Hepatocyte (in vitro differentiated cells): ENCODE measurements around the gene IGFL2. TPM values are rescaled to one million over a fixed set of nuclear protein-coding genes. Genes with fewer than 3 reads are reported as not detected.

Source experiments
- DNase-seq: peaks from one replicate; pipeline ENCODE4 v3.0.0-alpha.2; 2016; ENCODE audit warnings: low spot score
- H2AFZ ChIP-seq: fragments of 200-600 bp; sonication (generic); 2 replicates; pipeline ENCODE4 v1.6.0; 2016; ENCODE audit warnings: antibody characterized with exemption, mild to moderate bottlenecking
- H3K27ac ChIP-seq: fragments of 200-600 bp; sonication (generic); 2 replicates; pipeline ENCODE4 v1.5.1; 2016; ENCODE audit warnings: mild to moderate bottlenecking
- H3K27me3 ChIP-seq: fragments of 200-600 bp; sonication (generic); 2 replicates; pipeline ENCODE4 v1.6.1; 2016
- H3K36me3 ChIP-seq: fragments of 200-600 bp; sonication (generic); replicated peaks from 2 replicates; pipeline ENCODE4 v1.5.1; 2016; ENCODE audit warnings: low read depth; ENCODE audit not compliant: insufficient read depth
- H3K4me1 ChIP-seq: fragments of 200-600 bp; sonication (generic); 2 replicates; pipeline ENCODE4 v1.5.1; 2016; ENCODE audit warnings: mild to moderate bottlenecking, moderate library complexity; ENCODE audit not compliant: insufficient read depth
- H3K4me2 ChIP-seq: fragments of 200-600 bp; sonication (generic); 2 replicates; pipeline ENCODE4 v1.6.0; 2016
- H3K4me3 ChIP-seq: fragments of 200-600 bp; sonication (generic); 2 replicates; pipeline ENCODE4 v1.5.1; 2016; ENCODE audit warnings: mild to moderate bottlenecking
- H3K79me2 ChIP-seq: fragments of 200-600 bp; sonication (generic); 2 replicates; pipeline ENCODE4 v1.6.0; 2017; ENCODE audit warnings: mild to moderate bottlenecking
- H3K9me2 ChIP-seq: fragments of 200-600 bp; sonication (generic); replicated peaks from 2 replicates; pipeline ENCODE4 v1.6.0; 2017; ENCODE audit warnings: mild to moderate bottlenecking; ENCODE audit not compliant: insufficient read depth
- H3K9me3 ChIP-seq: fragments of 200-600 bp; sonication (generic); 2 replicates; pipeline ENCODE4 v1.5.1; 2016; ENCODE audit warnings: low read depth, mild to moderate bottlenecking
- H4K20me1 ChIP-seq: fragments of 200-600 bp; sonication (generic); 2 replicates; pipeline ENCODE4 v1.6.0; 2016; ENCODE audit warnings: mild to moderate bottlenecking; ENCODE audit not compliant: insufficient read depth, poor library complexity, severe bottlenecking
- CTCF ChIP-seq: fragments of 200-600 bp; sonication (generic); IDR thresholded peaks from 2 replicates; pipeline ENCODE4 v1.5.1; 2016; ENCODE audit warnings: antibody characterized with exemption, mild to moderate bottlenecking; ENCODE audit not compliant: poor library complexity
- EZH2 ChIP-seq: fragments of 200-600 bp; sonication (generic); IDR thresholded peaks from 2 replicates; pipeline ENCODE4 v1.6.1; 2016; ENCODE audit warnings: antibody characterized with exemption, mild to moderate bottlenecking, borderline replicate concordance
- EZH2phosphoT487 ChIP-seq: fragments of 200-600 bp; sonication (generic); IDR thresholded peaks from one replicate; pipeline ENCODE4 v1.6.1; 2018; ENCODE audit warnings: antibody characterized with exemption, mild to moderate bottlenecking, low read depth, moderate library complexity; ENCODE audit not compliant: unreplicated experiment, severe bottlenecking
- WGBS: methylation state at CpG from one replicate; pipeline ENCODE4 v1.1.6; 2016; ENCODE audit warnings: low lambda C conversion rate; ENCODE audit errors: missing lambda C conversion rate; 5-methylcytosine and 5-hydroxymethylcytosine counted together
- polyA plus RNA-seq: library from polyadenylated mRNA; unstranded; fragments of >200 nt; fragmentation: Nextera tagmentation; extraction: Ambion mirVana; gene quantifications from 2 replicates; pipeline ENCODE4 v1.2.1, GENCODE V29; 2016
- total RNA-seq: library from RNA; depleted of rRNA; stranded (reverse); fragments of >200 nt; gene quantifications from 2 replicates; pipeline ENCODE4 v1.2.3, GENCODE V29; 2014

IGFL2 gene
- total and polyA plus RNA-seq, 2 experiments from 2014 or later = 15.2 to 22.9 TPM

GRCh38 chr19:46137915-46138473, 10.0 kb upstream of the IGFL2 start:
- H3K79me2 ChIP-seq = no peaks in the 10 kb centered on the region
- H3K27ac ChIP-seq = no peak overlapping the region
- H3K27me3 ChIP-seq = no peaks in the 10 kb centered on the region
- WGBS = 92% methylated on average over 4 of the region's 4 CpGs
- H4K20me1 ChIP-seq = no peaks in the 10 kb centered on the region
- H3K4me1 ChIP-seq = peaks cover 13% of the 10 kb centered on the region
- no peaks in the 10 kb centered on the region for H3K9me2 ChIP-seq
- no peaks in the 10 kb centered on the region for H3K9me3 ChIP-seq
- no peak overlapping the region for H3K4me3 ChIP-seq
- H3K4me2 ChIP-seq = no peak overlapping the region
- no peaks in the 10 kb centered on the region for H3K36me3 ChIP-seq
- no peak overlapping the region for H2AFZ ChIP-seq
- TF ChIP-seq EZH2phosphoT487 = no peak
- no peak for TF ChIP-seq EZH2
- no peak for TF ChIP-seq CTCF
- DNase-seq = no peak

- Histone ChIP-seq H4K20me1 (no peaks in the 10 kb centered on the region), H3K9me3 (no peaks in the 10 kb centered on the region), H3K4me1 (no peaks in the 10 kb centered on the region), H3K9me2 (no peaks in the 10 kb centered on the region), H3K4me3 (no peak overlapping the region), H3K27ac (no peak overlapping the region), H2AFZ (no peak overlapping the region), H3K36me3 (no peaks in the 10 kb centered on the region), H3K79me2 (no peaks in the 10 kb centered on the region), H3K4me2 (no peak overlapping the region), H3K27me3 (no peaks in the 10 kb centered on the region)
- WGBS = 82% methylated on average over 1 of the region's 1 CpG
- no peak for DNase-seq
- TF ChIP-seq EZH2phosphoT487 (no peak), EZH2 (no peak), CTCF (no peak)
Measured at GRCh38 chr19:46141421-46141820, 6.6 kb upstream of the IGFL2 start.

GRCh38 chr19:46142294-46142693, 5.7 kb upstream of the IGFL2 start:
- 88% methylated on average over 4 of the region's 4 CpGs for WGBS
- H3K9me2 ChIP-seq = no peaks in the 10 kb centered on the region
- no peaks in the 10 kb centered on the region for H3K36me3 ChIP-seq
- no peak overlapping the region for H3K4me2 ChIP-seq
- no peak for TF ChIP-seq EZH2
- TF ChIP-seq EZH2phosphoT487 = no peak
- TF ChIP-seq CTCF = no peak
- no peak overlapping the region for H2AFZ ChIP-seq
- no peaks in the 10 kb centered on the region for H4K20me1 ChIP-seq
- DNase-seq = no peak
- H3K4me1 ChIP-seq = peaks cover 7% of the 10 kb centered on the region
- no peaks in the 10 kb centered on the region for H3K79me2 ChIP-seq
- H3K9me3 ChIP-seq = no peaks in the 10 kb centered on the region
- no peak overlapping the region for H3K27ac ChIP-seq
- H3K4me3 ChIP-seq = no peak overlapping the region
- no peaks in the 10 kb centered on the region for H3K27me3 ChIP-seq

- Histone ChIP-seq H4K20me1 (no peaks in the 10 kb centered on the region), H3K36me3 (no peaks in the 10 kb centered on the region), H3K9me3 (no peaks in the 10 kb centered on the region), H3K79me2 (no peaks in the 10 kb centered on the region), H3K9me2 (no peaks in the 10 kb centered on the region), H3K27me3 (no peaks in the 10 kb centered on the region), H2AFZ (no peak overlapping the region), H3K4me2 (no peak overlapping the region), H3K4me1 (peaks cover 21% of the 10 kb centered on the region), H3K27ac (no peak overlapping the region), H3K4me3 (no peak overlapping the region)
- 63% methylated on average over 3 of the region's 3 CpGs for WGBS
- TF ChIP-seq EZH2phosphoT487 (no peak), CTCF (no peak), EZH2 (no peak)
- DNase-seq = peak; percentile 28
Measured at GRCh38 chr19:46144756-46145155, 3.3 kb upstream of the IGFL2 start.
